GM19324 (cell line): ENCODE data around the gene COMT.

Source experiments
- ATAC-seq: cut with Tn5 transposase; IDR thresholded peaks from one replicate; pipeline ENCODE4 v1.9.1; 2021; ENCODE audit warnings: mild to moderate bottlenecking, moderate library complexity; ENCODE audit not compliant: unreplicated experiment, low FRiP score

COMT gene

GRCh38 chr22:19951346-19951745 lies 9.8 kb downstream of the COMT start:
- no peak for ATAC-seq

- no peak for ATAC-seq
Measured at GRCh38 chr22:19955241-19956128, 13.9 kb downstream of the COMT start.

- ATAC-seq: no peak
Measured at GRCh38 chr22:19957445-19957844, 15.9 kb downstream of the COMT start.

- ATAC-seq: no peak
Measured at GRCh38 chr22:19958083-19959042, 16.8 kb downstream of the COMT start.

- ATAC-seq: no peak
Measured at GRCh38 chr22:19959043-19959586, 17.5 kb downstream of the COMT start.

- ATAC-seq: no peak
Measured at GRCh38 chr22:19959587-19960490, 18.3 kb downstream of the COMT start.

- no peak for ATAC-seq
Measured at GRCh38 chr22:19960491-19961200, 19.1 kb downstream of the COMT start.

GRCh38 chr22:19961201-19961580 lies 19.6 kb downstream of the COMT start:
- ATAC-seq: no peak

GRCh38 chr22:19961868-19962245 lies 20.3 kb downstream of the COMT start:
- no peak for ATAC-seq

- ATAC-seq: no peak
Measured at GRCh38 chr22:19962246-19962908, 20.8 kb downstream of the COMT start.

GRCh38 chr22:19962909-19963806 lies 21.6 kb downstream of the COMT start:
- no peak for ATAC-seq

GRCh38 chr22:19963863-19964642 lies 22.5 kb downstream of the COMT start:
- ATAC-seq: no peak

GRCh38 chr22:19964701-19965386 lies 23.3 kb downstream of the COMT start:
- ATAC-seq: no peak

GRCh38 chr22:19965771-19966709 lies 24.5 kb downstream of the COMT start:
- ATAC-seq: no peak

- ATAC-seq: no peak
Measured at GRCh38 chr22:19966908-19967750, 25.6 kb downstream of the COMT start.
